H9 (cell line): ENCODE results near the gene WASF3. TPM values are rescaled to one million over a fixed set of nuclear protein-coding genes. Genes with fewer than 3 reads are reported as not detected.

ENCODE experiments used
- DNase-seq: peaks from one replicate; pipeline ENCODE4 v3.0.0-alpha.2; 2017
- H2AFZ ChIP-seq: one replicate; pipeline ENCODE4 v1.6.1; 2013; ENCODE audit warnings: mild to moderate bottlenecking, low read length, control low read depth, moderate library complexity
- H2AK5ac ChIP-seq: 2 replicates; pipeline ENCODE4 v1.6.1; 2013; ENCODE audit warnings: low read length, control low read depth, mixed read lengths; ENCODE audit not compliant: insufficient read length
- H2BK120ac ChIP-seq: one replicate; pipeline ENCODE4 v1.6.1; 2013; ENCODE audit warnings: low read depth, mild to moderate bottlenecking, low read length, control low read depth, inconsistent platforms; ENCODE audit not compliant: poor library complexity, severe bottlenecking
- H2BK12ac ChIP-seq: 2 replicates; pipeline ENCODE4 v1.6.1; 2013; ENCODE audit warnings: low read length, control low read depth, mixed read lengths, low read depth; ENCODE audit not compliant: insufficient read length
- H2BK15ac ChIP-seq: 2 replicates; pipeline ENCODE4 v1.6.1; 2013; ENCODE audit warnings: low read depth, low read length, control low read depth
- H2BK20ac ChIP-seq: one replicate; pipeline ENCODE4 v1.6.1; 2013; ENCODE audit warnings: low read depth, mild to moderate bottlenecking, low read length, control low read depth, inconsistent platforms; ENCODE audit not compliant: poor library complexity, severe bottlenecking
- H2BK5ac ChIP-seq: 2 replicates; pipeline ENCODE4 v1.6.1; 2013; ENCODE audit warnings: low read length, control low read depth, mixed read lengths; ENCODE audit not compliant: insufficient read length
- H3K14ac ChIP-seq: 2 replicates; pipeline ENCODE4 v1.6.1; 2013; ENCODE audit warnings: low read length, control low read depth; ENCODE audit not compliant: insufficient read depth
- H3K18ac ChIP-seq: 2 replicates; pipeline ENCODE4 v1.6.1; 2013; ENCODE audit warnings: low read depth, mild to moderate bottlenecking, mixed read lengths, low read length, control low read depth; ENCODE audit not compliant: insufficient read length
- H3K23ac ChIP-seq: 2 replicates; pipeline ENCODE4 v1.6.1; 2013; ENCODE audit warnings: low read length, control low read depth, mixed read lengths, low read depth; ENCODE audit not compliant: insufficient read length
- H3K23me2 ChIP-seq: 2 replicates; pipeline ENCODE4 v1.6.1; 2013; ENCODE audit warnings: low read depth, mild to moderate bottlenecking, mixed read lengths, low read length, control low read depth; ENCODE audit not compliant: insufficient read length, poor library complexity, severe bottlenecking
- H3K27ac ChIP-seq: 2 replicates; pipeline ENCODE4 v1.5.1; 2013; ENCODE audit warnings: low read length, control low read depth, mixed read lengths, low read depth; ENCODE audit not compliant: insufficient read length
- H3K27me3 ChIP-seq: 2 replicates; pipeline ENCODE4 v1.6.1; 2013; ENCODE audit warnings: low read length, control low read depth, inconsistent platforms; ENCODE audit not compliant: insufficient read depth
- H3K4ac ChIP-seq: 2 replicates; pipeline ENCODE4 v1.6.1; 2013; ENCODE audit warnings: low read depth, mild to moderate bottlenecking, control low read depth, inconsistent platforms, low read length, moderate library complexity
- H3K4me1 ChIP-seq: 2 replicates; pipeline ENCODE4 v1.6.1; 2013; ENCODE audit warnings: low read length, control low read depth, inconsistent platforms; ENCODE audit not compliant: insufficient read depth
- H3K4me2 ChIP-seq: 2 replicates; pipeline ENCODE4 v1.6.1; 2013; ENCODE audit warnings: low read length, control low read depth, mixed read lengths; ENCODE audit not compliant: insufficient read length, insufficient read depth
- H3K56ac ChIP-seq: 2 replicates; pipeline ENCODE4 v1.6.1; 2013; ENCODE audit warnings: low read depth, mild to moderate bottlenecking, mixed read lengths, low read length, control low read depth; ENCODE audit not compliant: insufficient read length
- H3K79me1 ChIP-seq: 2 replicates; pipeline ENCODE4 v1.6.1; 2013; ENCODE audit warnings: low read depth, mild to moderate bottlenecking, moderate library complexity, low read length, control low read depth, inconsistent platforms; ENCODE audit not compliant: insufficient read depth, poor library complexity, severe bottlenecking
- H3K79me2 ChIP-seq: 2 replicates; pipeline ENCODE4 v1.6.1; 2013; ENCODE audit warnings: low read length, control low read depth, inconsistent platforms; ENCODE audit not compliant: insufficient read depth
- H3K9ac ChIP-seq: 2 replicates; pipeline ENCODE4 v1.6.1; 2013; ENCODE audit warnings: low read length, control low read depth, mixed read lengths; ENCODE audit not compliant: insufficient read length; ENCODE audit errors: extremely low read depth
- H3K9me3 ChIP-seq: one replicate; pipeline ENCODE4 v1.6.1; 2013; ENCODE audit warnings: low read depth, low read length, inconsistent platforms; ENCODE audit not compliant: control insufficient read depth
- H3T11ph ChIP-seq: one replicate; pipeline ENCODE4 v1.6.1; 2013; ENCODE audit warnings: mild to moderate bottlenecking, low read length, control low read depth, inconsistent platforms
- H4K20me1 ChIP-seq: one replicate; pipeline ENCODE4 v1.6.1; 2013; ENCODE audit not compliant: control insufficient read depth, insufficient read length, insufficient read depth
- H4K5ac ChIP-seq: 2 replicates; pipeline ENCODE4 v1.6.1; 2013; ENCODE audit warnings: low read depth, mild to moderate bottlenecking, mixed read lengths, low read length, control low read depth; ENCODE audit not compliant: insufficient read length
- H4K8ac ChIP-seq: replicated peaks from 2 replicates; pipeline ENCODE4 v1.6.1; 2013; ENCODE audit warnings: low read length, control low read depth, mixed read lengths, low read depth; ENCODE audit not compliant: insufficient read length
- H4K91ac ChIP-seq: 2 replicates; pipeline ENCODE4 v1.6.1; 2013; ENCODE audit warnings: low read depth, mild to moderate bottlenecking, moderate library complexity, mixed read lengths, low read length, control low read depth; ENCODE audit not compliant: insufficient read length
- H3K27ac Mint-ChIP-seq, 3 experiments: 2 replicates in 2 of 3; 3 replicates in 1 of 3; pipeline ENCODE4 v1.8.0; 2020 to 2021; ENCODE audit warnings: mixed read lengths in 3 of 3, mild to moderate bottlenecking in 1 of 3, moderate library complexity in 1 of 3
- H3K27me3 Mint-ChIP-seq: 2 replicates; pipeline ENCODE4 v1.8.0; 2021; ENCODE audit warnings: low read depth, mild to moderate bottlenecking, moderate library complexity, mixed read lengths
- H3K36me3 Mint-ChIP-seq, 3 experiments: 2 replicates in 2 of 3; 3 replicates in 1 of 3; pipeline ENCODE4 v1.8.0; 2020 to 2021; ENCODE audit warnings: low read depth in 3 of 3, mixed read lengths in 3 of 3; ENCODE audit not compliant: insufficient read depth in 1 of 3
- H3K4me1 Mint-ChIP-seq, 2 experiments: 2 replicates each; pipeline ENCODE4 v1.8.0; 2020; ENCODE audit warnings: mixed read lengths in 2 of 2
- H3K4me3 Mint-ChIP-seq, 2 experiments: 2 replicates in 1 of 2; 3 replicates in 1 of 2; pipeline ENCODE4 v1.8.0; 2020 to 2021; ENCODE audit warnings: mild to moderate bottlenecking in 2 of 2, mixed read lengths in 2 of 2, moderate library complexity in 1 of 2
- H3K9me3 Mint-ChIP-seq, 2 experiments: 2 replicates in 1 of 2; 3 replicates in 1 of 2; pipeline ENCODE4 v1.8.0; 2020; ENCODE audit warnings: mild to moderate bottlenecking in 2 of 2, mixed read lengths in 2 of 2, moderate library complexity in 1 of 2
- WGBS: extraction: QIAGEN DNeasy Blood & Tissue Kit; methylation state at CpG from one replicate; pipeline ENCODE4 v1.1.7; 2013; ENCODE audit warnings: missing lambda C conversion rate, low lambda C conversion rate, mixed read lengths; ENCODE audit not compliant: insufficient read length; ENCODE audit errors: extremely low coverage; 5-methylcytosine and 5-hydroxymethylcytosine counted together
- total RNA-seq: library from RNA; stranded (reverse); gene quantifications from 2 replicates; pipeline ENCODE4 v1.2.1, GENCODE V29; 2021
- TF ChIP-seq, protein P1 (sequence below): fragments of 200-600 bp; sonication (generic); conservative IDR thresholded peaks from 3 replicates; pipeline ENCODE4 v1.8.0; 2021; ENCODE audit warnings: antibody characterized with exemption, mild to moderate bottlenecking

Gene WASF3
- total RNA-seq, 1 experiment from 2014 or later, result 22.2 TPM

DNA sequence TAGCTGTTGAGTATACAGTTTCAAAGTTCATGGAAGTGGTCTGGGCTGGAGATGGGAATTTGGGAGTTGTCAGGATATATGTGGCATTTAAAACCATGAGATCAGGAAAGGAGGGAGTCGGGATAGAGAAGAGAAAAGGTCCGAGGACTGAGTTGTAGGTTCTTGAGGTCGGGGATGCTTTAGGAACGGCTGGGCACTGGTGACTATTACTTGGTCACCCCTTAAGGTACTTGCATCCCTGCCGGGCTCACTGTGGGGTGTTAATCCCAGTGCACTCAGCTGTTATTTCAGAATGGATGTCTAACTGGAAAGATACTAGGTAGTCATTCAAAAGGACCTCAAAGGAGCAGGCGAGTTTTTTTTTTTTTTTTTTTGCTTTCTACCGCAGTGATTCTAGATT is 34.2 kb downstream of the WASF3 start:
- Histone ChIP-seq H3K79me1 (peaks cover 2% of the 10 kb centered on the region), H2BK15ac (no peak overlapping the region), H2BK20ac (no peak overlapping the region), H3K9me3 (no peaks in the 10 kb centered on the region), H3K23me2 (no peaks in the 10 kb centered on the region), H3K79me2 (peaks cover 3% of the 10 kb centered on the region; the same call in 1 of the 2 replicates), H2AK5ac (no peak overlapping the region), H3K14ac (no peak overlapping the region), H3K9ac (no peak overlapping the region), H3K27ac (no peak overlapping the region), H4K91ac (no peak overlapping the region), H3K56ac (no peak overlapping the region), H2AFZ (no peak overlapping the region), H4K20me1 (no peaks in the 10 kb centered on the region), H3K4me1 (no peaks in the 10 kb centered on the region), H3K27me3 (no peaks in the 10 kb centered on the region), H3K23ac (no peak overlapping the region), H3K18ac (no peak overlapping the region), H4K8ac (no peak overlapping the region), H2BK12ac (no peak overlapping the region), H3T11ph (no peak overlapping the region), H4K5ac (no peak overlapping the region), H2BK5ac (no peak overlapping the region), H3K4me2 (no peak overlapping the region), H2BK120ac (no peak overlapping the region), H3K4ac (no peak overlapping the region)
- no peak for DNase-seq
- H3K4me1 Mint-ChIP-seq, result peaks cover 23 to 27% of the 10 kb centered on the region in 2 experiments
- TF ChIP-seq, protein P1, sequence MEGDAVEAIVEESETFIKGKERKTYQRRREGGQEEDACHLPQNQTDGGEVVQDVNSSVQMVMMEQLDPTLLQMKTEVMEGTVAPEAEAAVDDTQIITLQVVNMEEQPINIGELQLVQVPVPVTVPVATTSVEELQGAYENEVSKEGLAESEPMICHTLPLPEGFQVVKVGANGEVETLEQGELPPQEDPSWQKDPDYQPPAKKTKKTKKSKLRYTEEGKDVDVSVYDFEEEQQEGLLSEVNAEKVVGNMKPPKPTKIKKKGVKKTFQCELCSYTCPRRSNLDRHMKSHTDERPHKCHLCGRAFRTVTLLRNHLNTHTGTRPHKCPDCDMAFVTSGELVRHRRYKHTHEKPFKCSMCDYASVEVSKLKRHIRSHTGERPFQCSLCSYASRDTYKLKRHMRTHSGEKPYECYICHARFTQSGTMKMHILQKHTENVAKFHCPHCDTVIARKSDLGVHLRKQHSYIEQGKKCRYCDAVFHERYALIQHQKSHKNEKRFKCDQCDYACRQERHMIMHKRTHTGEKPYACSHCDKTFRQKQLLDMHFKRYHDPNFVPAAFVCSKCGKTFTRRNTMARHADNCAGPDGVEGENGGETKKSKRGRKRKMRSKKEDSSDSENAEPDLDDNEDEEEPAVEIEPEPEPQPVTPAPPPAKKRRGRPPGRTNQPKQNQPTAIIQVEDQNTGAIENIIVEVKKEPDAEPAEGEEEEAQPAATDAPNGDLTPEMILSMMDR, result no peak
- H3K9me3 Mint-ChIP-seq, result peaks cover 4 to 7% of the 10 kb centered on the region in 2 experiments
- H3K36me3 Mint-ChIP-seq, result peaks cover 3 to 7% (median 4%) of the 10 kb centered on the region in 3 experiments; a peak in 5 of 7 replicates
- no CpG with 5 or more reads among the region's 7 CpGs for WGBS
- H3K27ac Mint-ChIP-seq, result no peak overlapping the region
- no peak overlapping the region for H3K4me3 Mint-ChIP-seq
- no peaks in the 10 kb centered on the region for H3K27me3 Mint-ChIP-seq
